Loucy (cell line): Measurements from ENCODE around the gene ROR1.

Experiments used
- CTCF ChIP-seq: fragments of 200-600 bp; sonication (generic); conservative IDR thresholded peaks from 2 replicates; pipeline ENCODE4 v1.5.1; 2014; ENCODE audit warnings: mild to moderate bottlenecking, antibody characterized with exemption, low read length
- EZH2phosphoT487 ChIP-seq: fragments of 200-600 bp; IDR thresholded peaks from 2 replicates; pipeline ENCODE4 v1.6.1; 2018; ENCODE audit warnings: antibody characterized with exemption, mild to moderate bottlenecking, moderate library complexity, borderline replicate concordance

GRCh38 chr1:63981408-63981773, 207.6 kb downstream of the ROR1 start:
- TF ChIP-seq CTCF (no peak), EZH2phosphoT487 (no peak)
